ENCODE results near the gene CLIC1. TPM values are rescaled to one million over a fixed set of nuclear protein-coding genes. Genes with fewer than 3 reads are reported as not detected.

The CLIC1 gene
- total RNA-seq = 100 to 1,000 TPM; 328 to 329 TPM

DNA sequence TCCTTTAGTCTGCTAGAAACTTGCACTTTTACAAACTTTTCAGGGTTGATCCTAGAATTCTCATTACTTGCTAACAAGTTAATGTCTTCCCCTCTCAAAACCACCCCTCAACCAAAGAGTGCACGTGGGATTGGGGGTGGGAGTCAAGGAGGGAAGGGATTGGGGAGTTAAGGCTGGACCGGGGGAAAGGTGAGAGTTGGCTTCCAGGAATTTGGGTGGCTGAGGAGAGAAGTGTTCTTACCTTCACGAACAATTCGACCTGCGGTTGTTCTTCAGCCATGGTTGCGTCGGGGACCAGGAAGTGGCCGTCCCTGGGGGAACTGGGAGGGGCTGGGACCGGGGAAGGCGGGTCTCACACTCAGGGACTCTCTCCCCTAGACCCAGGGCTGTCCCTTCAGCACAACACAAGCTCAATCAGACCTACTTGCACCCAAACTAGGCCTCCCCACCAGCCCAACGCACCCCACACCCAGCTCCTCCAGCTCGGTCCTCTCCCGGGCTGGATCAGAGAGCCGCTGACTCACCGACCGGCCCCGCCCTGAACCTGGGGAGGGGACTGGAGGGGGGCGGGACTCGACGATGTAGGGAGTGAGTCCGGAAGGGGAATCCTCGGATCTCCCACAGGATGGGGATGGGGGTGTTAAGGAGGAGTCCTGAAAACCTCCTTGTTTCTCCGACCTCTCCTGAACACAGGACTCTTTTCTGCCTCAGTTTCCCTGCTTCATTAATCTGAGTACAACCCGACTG is at the start of gene CLIC1:
CLIC1 (minus strand) TSS at position 510 of the 747 bp plus-strand sequence; CDS start at position 280, 230 bp downstream.
- H3K27me3 Mint-ChIP-seq = no peaks in the 10 kb centered on the region
- peak; percentile 84 for DNase-seq
- H3K27ac Mint-ChIP-seq = peak within 1 kb of the TSS; percentile 89
- peaks cover 53% of the 10 kb centered on the region for H3K4me1 Mint-ChIP-seq
- peak within 1 kb of the TSS; percentile 93 for H3K4me3 Mint-ChIP-seq
- no peaks in the 10 kb centered on the region for H3K9me3 Mint-ChIP-seq
- H3K36me3 Mint-ChIP-seq = peaks cover 42% of the 10 kb centered on the region

DNA sequence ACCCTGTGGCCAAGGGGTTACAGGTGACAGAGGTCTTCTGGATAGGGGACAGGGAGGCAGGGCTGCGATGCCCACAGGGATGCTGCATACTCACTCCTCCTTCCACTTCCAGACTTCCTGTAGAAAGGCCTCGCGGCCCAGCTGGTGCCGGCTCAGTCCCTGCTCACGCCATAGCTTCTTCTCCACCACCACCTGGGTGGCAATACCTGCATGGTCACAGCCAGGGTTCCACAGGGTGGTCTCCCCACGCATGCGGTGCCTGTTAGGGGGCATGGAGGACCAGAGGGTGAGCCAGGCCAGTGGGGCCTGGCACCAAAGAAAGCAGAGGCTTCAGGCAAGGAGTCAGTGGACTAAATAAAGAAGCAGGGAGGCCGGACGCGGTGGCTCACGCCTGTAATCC is 49.1 kb upstream of the CLIC1 start:
- no peak for DNase-seq
- Mint-ChIP-seq H3K27ac (no peak overlapping the region), H3K4me3 (no peak overlapping the region), H3K4me1 (peaks cover 3% of the 10 kb centered on the region), H3K9me3 (no peaks in the 10 kb centered on the region), H3K36me3 (peaks cover 38% of the 10 kb centered on the region), H3K27me3 (no peaks in the 10 kb centered on the region)

- H3K4me1 Mint-ChIP-seq = peaks cover 2% of the 10 kb centered on the region
- no peaks in the 10 kb centered on the region for H3K27me3 Mint-ChIP-seq
- peaks cover 38% of the 10 kb centered on the region for H3K36me3 Mint-ChIP-seq
- no peaks in the 10 kb centered on the region for H3K9me3 Mint-ChIP-seq
- no peak overlapping the region for H3K4me3 Mint-ChIP-seq
- H3K27ac Mint-ChIP-seq = peak overlapping the region; percentile 16
- DNase-seq = no peak
These were observed 48.0 kb upstream of the CLIC1 start for GRCh38 chr6:31784098-31784925.

DNA sequence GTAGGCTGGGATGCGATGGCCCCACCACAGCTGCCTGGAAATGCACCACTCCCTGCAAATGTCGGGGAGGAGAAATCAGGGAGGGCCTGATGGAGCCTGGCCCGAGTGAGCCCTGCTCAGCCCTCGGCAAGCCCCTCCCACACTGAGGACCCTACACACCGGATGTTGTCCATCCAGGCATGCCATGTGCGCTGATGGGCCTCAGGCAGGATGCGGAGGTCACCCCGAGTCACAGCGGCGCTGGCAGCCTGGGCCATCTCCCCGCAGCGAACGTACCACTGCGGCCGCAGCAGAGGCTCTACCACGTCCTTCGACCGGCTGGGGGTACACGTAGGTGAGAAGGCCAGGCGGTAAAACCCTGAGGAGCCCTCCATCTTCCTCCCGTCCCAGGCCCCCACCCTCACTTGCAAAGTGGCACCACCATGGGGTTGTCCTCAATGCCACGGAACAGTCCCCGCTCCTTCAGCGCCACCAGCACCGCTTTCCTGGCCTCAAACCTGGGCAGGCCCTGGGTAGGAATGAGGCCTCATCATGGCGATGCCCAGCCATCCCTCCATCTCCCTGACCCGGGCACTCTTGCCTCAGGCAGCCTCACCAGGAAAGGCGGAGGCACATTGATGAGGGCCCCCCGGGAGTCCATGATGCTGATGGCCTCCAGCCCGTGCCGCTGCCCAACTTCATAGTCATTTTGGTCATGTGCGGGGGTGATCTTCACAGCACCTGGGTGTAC is 46.0 kb upstream of the CLIC1 start:
- DNase-seq = no peak
- no peak overlapping the region for H3K4me3 Mint-ChIP-seq
- no peaks in the 10 kb centered on the region for H3K9me3 Mint-ChIP-seq
- no peaks in the 10 kb centered on the region for H3K27me3 Mint-ChIP-seq
- no peak overlapping the region for H3K27ac Mint-ChIP-seq
- peaks cover 45% of the 10 kb centered on the region for H3K36me3 Mint-ChIP-seq
- H3K4me1 Mint-ChIP-seq = peaks cover 8% of the 10 kb centered on the region

GRCh38 chr6:31781244-31782125 is 45.2 kb upstream of the CLIC1 start:
- Mint-ChIP-seq H3K4me3 (no peak overlapping the region), H3K9me3 (no peaks in the 10 kb centered on the region), H3K36me3 (peaks cover 43% of the 10 kb centered on the region), H3K27me3 (peaks cover under 1% of the 10 kb centered on the region), H3K27ac (no peak overlapping the region), H3K4me1 (peaks cover 16% of the 10 kb centered on the region)
- DNase-seq = no peak

DNA sequence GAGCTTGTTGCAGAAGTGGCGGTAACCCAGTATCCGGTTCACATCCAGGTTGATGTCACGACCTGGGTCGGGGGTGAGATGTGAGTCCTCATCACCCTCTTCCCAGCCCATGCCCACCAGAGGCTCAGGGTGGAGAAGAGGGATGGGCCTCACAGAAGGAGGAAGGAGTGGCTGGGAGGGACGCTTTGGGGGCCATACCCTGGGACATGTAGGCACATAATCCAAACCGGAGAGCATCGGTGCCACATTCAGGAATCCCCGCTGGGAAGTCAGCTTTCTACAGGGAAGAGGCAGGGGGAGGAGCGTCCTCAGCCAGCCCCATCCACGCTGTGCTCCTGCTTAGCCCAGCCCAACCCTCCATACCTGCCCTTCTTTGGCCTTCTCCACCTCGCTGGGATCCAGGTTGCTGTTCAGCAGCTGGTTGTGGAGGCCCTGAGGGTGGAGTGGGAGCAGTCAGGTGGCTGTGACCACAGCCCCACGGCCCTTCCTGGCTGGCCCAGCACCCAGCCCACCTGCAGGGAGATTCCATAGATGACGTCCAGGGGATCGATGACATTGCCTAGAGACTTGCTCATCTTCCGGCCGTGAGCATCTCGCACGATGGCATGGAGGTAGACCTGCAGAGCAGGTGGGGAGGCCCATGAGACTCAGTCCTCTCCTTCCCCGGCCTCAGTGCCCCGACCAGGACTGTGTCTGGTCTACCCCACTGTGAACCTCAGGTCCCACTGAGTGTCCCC is 44.3 kb upstream of the CLIC1 start:
- no peak for DNase-seq
- H3K4me3 Mint-ChIP-seq = no peak overlapping the region

DNA sequence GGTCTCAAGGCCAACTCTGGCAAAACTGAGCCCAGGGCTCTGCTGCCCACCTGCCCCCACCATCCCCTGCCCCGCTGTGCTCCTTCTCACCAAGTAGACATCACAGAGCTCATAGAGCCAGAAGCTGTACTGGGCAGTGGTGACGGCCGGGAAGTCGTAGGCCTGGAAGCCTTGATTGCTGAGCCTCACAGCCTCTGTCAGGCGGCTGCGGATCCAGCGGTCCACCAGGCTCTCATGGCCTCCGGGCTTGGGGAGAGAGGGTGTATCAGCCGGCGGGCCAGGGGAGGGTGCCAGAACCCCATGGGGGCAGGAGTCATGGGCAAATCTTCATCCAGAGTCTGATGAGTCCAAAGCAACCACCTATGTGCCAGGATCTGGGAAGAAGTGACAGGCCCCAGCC is 43.6 kb upstream of the CLIC1 start:
- no peak for DNase-seq
- Mint-ChIP-seq H3K36me3 (peaks cover 39% of the 10 kb centered on the region), H3K27ac (no peak overlapping the region), H3K9me3 (no peaks in the 10 kb centered on the region), H3K27me3 (peaks cover 6% of the 10 kb centered on the region), H3K4me3 (no peak overlapping the region), H3K4me1 (peaks cover 25% of the 10 kb centered on the region)

More for the DNA sequence above, 44.3 kb upstream of the CLIC1 start:
- Mint-ChIP-seq H3K4me1 (peaks cover 20% of the 10 kb centered on the region), H3K36me3 (peaks cover 39% of the 10 kb centered on the region), H3K27ac (no peak overlapping the region), H3K27me3 (peaks cover 3% of the 10 kb centered on the region), H3K9me3 (no peaks in the 10 kb centered on the region)

DNA sequence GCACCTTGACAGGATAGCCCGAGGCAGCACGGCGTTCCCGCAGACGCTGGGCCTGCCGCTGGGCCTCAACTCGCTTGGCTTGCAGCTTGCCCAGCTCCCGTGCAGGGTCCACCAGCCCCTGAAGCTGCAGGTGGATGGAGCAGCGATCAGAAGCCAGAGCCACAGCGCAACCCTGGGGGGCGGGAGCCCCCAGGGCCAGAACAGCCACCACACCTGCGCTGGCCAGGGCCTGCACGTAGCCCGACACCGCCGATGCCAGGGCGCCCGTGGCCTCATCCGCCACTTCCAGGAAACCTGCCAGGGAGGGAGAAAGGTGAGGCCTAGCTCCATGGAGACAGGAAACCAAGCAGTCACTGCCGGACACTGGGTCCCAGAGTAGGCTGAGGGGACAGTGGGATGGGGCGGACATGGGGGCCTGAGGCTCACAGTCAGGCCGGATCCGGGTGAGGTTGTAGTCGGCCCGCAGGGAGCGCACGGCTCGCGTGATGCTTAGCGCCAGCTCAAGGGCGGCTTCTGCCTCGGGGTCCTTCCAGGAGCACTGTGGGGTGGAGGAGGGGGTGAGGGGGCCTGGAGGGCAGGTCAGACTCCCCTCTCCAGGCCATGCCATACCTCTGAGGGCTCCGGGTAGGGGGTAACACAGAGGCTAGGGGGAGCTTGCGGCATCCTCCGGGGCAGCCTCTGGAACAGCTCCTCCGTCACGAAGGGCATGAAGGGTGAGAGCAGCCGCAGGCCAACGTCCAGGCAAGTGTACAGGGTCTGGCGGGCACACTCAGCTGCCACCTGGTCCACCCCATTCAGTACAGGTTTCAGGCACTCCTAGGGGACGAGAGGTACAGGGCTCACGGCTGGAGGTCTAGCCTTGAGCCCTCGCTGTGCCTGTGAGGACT is 42.9 kb upstream of the CLIC1 start:
- Mint-ChIP-seq H3K9me3 (no peaks in the 10 kb centered on the region), H3K36me3 (peaks cover 33% of the 10 kb centered on the region), H3K27ac (no peak overlapping the region)

GRCh38 chr6:31778193-31778592 is 41.9 kb upstream of the CLIC1 start:
- Mint-ChIP-seq H3K27me3 (peaks cover 6% of the 10 kb centered on the region), H3K9me3 (no peaks in the 10 kb centered on the region), H3K4me3 (no peak overlapping the region), H3K36me3 (peaks cover 29% of the 10 kb centered on the region), H3K27ac (no peak overlapping the region), H3K4me1 (peaks cover 23% of the 10 kb centered on the region)
- no peak for DNase-seq

More for the DNA sequence above, 42.9 kb upstream of the CLIC1 start:
- DNase-seq = no peak
- H3K27me3 Mint-ChIP-seq = peaks cover 6% of the 10 kb centered on the region
- no peak overlapping the region for H3K4me3 Mint-ChIP-seq
- peaks cover 25% of the 10 kb centered on the region for H3K4me1 Mint-ChIP-seq

- H3K4me3 Mint-ChIP-seq = no peak overlapping the region
- no peaks in the 10 kb centered on the region for H3K9me3 Mint-ChIP-seq
- H3K36me3 Mint-ChIP-seq = peaks cover 29% of the 10 kb centered on the region
- no peak for DNase-seq
- peaks cover 26% of the 10 kb centered on the region for H3K4me1 Mint-ChIP-seq
- H3K27ac Mint-ChIP-seq = no peak overlapping the region
- H3K27me3 Mint-ChIP-seq = peaks cover 6% of the 10 kb centered on the region
These were observed 41.3 kb upstream of the CLIC1 start for GRCh38 chr6:31777667-31778050.

DNA sequence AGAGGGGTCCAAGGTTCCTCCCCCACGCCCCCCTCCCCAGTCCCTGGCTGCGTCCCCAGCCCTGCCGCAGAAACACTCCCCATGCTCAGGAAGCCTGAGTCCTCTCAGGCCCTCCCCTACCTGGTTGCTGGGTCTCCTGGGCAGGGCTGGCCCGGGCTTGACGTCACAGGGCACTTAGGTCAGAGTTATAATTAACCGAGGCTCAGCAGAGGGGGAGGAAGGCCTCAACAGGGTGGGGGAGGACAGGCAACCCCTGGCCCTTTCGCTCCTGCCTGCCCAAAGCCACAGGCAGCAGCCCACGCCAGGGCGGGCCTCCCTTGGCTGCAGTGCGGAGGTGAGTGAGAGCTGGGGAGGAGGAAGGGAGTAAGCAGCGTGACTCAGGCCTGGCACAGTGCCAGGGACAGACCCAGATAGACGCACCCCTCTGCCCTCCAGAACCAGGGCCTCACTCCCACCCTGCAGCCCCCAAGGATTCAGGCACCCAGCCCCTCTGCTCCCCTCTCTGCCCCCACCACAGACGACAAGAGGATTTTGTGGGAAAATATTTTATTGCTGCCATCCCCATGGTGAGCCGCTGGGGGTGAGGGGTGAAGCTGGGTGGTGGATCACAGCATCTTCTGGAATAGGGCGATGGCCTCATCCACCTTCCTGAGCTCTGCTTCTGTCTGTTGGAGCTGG is 40.8 kb upstream of the CLIC1 start, which contains the start of gene VWA7:
VWA7 (minus strand) TSS at position 340 of the 678 bp plus-strand sequence. CDS start 549 bp downstream, outside the sequence.
- H3K27ac Mint-ChIP-seq = peak within 1 kb of the TSS; percentile 51
- peak; percentile 88 for DNase-seq
- H3K36me3 Mint-ChIP-seq = peaks cover 25% of the 10 kb centered on the region
- H3K27me3 Mint-ChIP-seq = peaks cover 6% of the 10 kb centered on the region
- no peaks in the 10 kb centered on the region for H3K9me3 Mint-ChIP-seq
- peaks cover 29% of the 10 kb centered on the region for H3K4me1 Mint-ChIP-seq
- peak within 1 kb of the TSS; percentile 40 for H3K4me3 Mint-ChIP-seq

- H3K27me3 Mint-ChIP-seq = peaks cover 6% of the 10 kb centered on the region
- H3K36me3 Mint-ChIP-seq = peaks cover 25% of the 10 kb centered on the region
- H3K4me3 Mint-ChIP-seq = peak overlapping the region; percentile 40
- peak overlapping the region; percentile 51 for H3K27ac Mint-ChIP-seq
- DNase-seq = no peak
- H3K9me3 Mint-ChIP-seq = peaks cover under 1% of the 10 kb centered on the region
- H3K4me1 Mint-ChIP-seq = peaks cover 31% of the 10 kb centered on the region
These were observed 40.2 kb upstream of the CLIC1 start for GRCh38 chr6:31776485-31776988.

Measured in activated naive CD8-positive, alpha-beta T cell treated with anti-CD3 and anti-CD28 coated beads for 36 hours (primary cell).